ENCODE results near the gene SGPL1.

The SGPL1 gene

GRCh38 chr10:70773461-70773860 is 42.3 kb upstream of the SGPL1 start:
- H3K4me3 ChIP-seq (ENCODE audit: low read depth, low read length) = no peak overlapping the region
- DNase-seq (ENCODE audit: low read depth) = no peak
- TF ChIP-seq CTCF (IDR thresholded peaks at IDR 0.05; ENCODE audit: low read depth, low read length, missing control alignments) = no peak

DNA sequence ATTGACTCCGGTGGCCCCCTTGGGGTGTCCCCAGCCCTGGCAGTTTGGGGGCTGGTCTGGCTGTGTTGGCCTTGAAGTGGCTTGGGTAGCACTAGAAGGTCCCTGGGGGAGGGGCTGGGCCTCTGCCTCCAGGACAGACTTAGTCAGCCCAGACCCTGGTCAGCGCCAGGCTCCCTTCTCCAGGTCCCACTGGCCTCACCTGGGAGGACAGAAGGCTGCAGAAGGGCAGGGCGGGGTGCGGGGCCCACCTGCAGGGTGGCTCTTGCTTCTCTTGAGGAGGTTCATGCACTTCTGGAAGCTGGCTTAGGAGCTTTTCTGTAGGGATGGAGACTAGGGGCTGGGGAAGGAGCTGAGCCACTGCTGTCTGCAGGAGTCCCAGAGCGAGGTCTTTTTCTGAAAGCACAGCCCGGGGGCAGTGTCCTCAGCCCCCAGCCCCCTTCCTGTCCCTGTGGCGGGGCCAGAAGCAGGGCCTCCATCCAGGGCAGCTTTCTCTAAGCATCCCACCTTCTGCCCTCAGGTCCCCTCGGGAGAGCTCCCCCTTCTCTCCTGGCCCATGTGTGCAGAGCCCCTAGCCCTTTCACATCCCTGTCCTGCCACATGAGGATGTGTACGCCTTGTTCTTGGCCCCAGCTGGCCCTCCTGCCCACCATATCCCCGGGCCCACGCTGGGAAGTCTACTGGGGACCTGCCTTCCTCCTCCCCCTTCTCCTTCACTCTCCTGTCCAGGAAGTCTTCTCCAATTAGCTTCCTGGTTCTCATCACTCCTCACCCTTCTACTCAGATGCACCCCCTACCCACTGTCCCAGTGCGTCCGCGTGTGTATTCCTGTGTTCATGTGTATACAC is 41.6 kb upstream of the SGPL1 start:
- no peak overlapping the region for H3K4me3 ChIP-seq (ENCODE audit: low read depth, low read length)
- no peak for TF ChIP-seq CTCF (IDR thresholded peaks at IDR 0.05; ENCODE audit: low read depth, low read length, missing control alignments)
- DNase-seq (ENCODE audit: low read depth) = no peak

DNA sequence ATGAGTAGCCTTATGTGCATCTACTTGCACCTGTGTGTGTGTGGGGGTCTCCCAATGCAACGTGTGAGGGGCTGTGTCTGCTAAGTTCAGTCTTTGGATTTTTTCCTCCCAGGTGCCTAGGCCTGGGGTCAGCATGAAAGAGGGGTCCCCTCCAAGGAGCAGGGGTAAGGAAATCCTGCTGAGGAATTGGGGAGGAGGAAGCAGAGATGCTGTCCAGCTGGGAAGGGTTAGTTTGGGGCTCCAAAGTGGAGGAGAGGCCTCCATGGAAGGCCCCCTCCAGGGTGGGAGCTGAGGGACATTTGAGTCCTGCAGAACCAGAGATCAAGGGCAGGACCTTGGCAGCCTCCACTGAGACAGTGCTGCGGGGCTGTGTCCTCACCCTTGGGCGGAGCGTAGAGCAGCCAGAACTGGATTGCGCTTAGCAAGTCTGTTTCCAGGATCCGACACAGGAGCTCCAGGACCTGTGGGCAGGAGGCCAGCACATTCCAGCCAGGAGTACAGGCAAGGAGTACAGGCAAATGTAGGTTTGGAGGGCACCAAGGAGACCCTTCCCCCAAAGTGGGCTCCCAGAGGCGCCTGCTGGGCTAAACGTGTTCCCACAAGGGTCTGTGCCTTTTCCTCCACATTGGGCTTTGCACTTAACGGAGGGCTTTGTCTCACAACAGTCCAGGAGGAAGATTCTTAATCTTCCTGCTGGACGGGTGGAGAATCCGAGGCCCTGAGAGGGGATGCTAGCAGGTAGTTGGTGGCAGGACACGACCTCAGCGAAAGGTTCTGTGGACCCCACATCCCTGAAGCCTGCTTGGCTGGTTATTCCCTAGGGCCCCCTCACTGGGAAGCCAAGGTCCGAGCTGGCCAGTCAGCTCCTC is 40.7 kb upstream of the SGPL1 start:
- TF ChIP-seq CTCF (IDR thresholded peaks at IDR 0.05; ENCODE audit: low read depth, low read length, missing control alignments) = no peak
- no peak for DNase-seq (ENCODE audit: low read depth)

GRCh38 chr10:70775679-70776454 is 39.9 kb upstream of the SGPL1 start:
- H3K4me3 ChIP-seq (ENCODE audit: low read depth, low read length) = no peak overlapping the region
- no peak for TF ChIP-seq CTCF (IDR thresholded peaks at IDR 0.05; ENCODE audit: low read depth, low read length, missing control alignments)
- no peak for DNase-seq (ENCODE audit: low read depth)

More for the DNA sequence above, 40.7 kb upstream of the SGPL1 start:
- no peak overlapping the region for H3K4me3 ChIP-seq (ENCODE audit: low read depth, low read length)

DNA sequence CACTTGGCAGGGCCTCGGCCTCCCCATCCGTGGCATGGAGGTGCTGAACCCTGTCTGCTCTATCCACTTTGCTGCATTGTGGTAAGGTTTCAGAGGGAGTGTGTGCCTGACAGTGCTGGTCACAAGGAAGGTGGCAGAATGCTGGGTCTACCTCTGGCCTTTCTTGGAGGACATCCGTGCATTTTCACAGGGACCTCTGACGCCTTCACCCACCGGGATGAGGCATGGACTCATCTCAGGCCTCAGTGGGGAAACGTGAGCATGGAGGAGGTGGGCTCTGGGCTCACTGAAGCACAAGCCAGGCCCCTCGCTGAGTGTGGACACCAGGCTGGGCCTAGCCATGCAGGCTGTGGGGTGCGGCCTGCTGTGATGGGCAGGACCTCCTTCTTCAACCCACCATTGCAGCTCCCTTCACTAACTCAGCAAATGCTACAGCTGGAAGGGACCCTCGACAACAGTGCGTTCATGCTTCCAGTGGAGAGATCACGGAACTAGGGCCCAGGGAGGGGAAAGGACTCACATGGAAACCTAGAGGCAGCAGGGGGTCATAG is 39.2 kb upstream of the SGPL1 start:
- TF ChIP-seq CTCF (IDR thresholded peaks at IDR 0.05; ENCODE audit: low read depth, low read length, missing control alignments) = no peak
- no peak overlapping the region for H3K4me3 ChIP-seq (ENCODE audit: low read depth, low read length)
- no peak for DNase-seq (ENCODE audit: low read depth)

DNA sequence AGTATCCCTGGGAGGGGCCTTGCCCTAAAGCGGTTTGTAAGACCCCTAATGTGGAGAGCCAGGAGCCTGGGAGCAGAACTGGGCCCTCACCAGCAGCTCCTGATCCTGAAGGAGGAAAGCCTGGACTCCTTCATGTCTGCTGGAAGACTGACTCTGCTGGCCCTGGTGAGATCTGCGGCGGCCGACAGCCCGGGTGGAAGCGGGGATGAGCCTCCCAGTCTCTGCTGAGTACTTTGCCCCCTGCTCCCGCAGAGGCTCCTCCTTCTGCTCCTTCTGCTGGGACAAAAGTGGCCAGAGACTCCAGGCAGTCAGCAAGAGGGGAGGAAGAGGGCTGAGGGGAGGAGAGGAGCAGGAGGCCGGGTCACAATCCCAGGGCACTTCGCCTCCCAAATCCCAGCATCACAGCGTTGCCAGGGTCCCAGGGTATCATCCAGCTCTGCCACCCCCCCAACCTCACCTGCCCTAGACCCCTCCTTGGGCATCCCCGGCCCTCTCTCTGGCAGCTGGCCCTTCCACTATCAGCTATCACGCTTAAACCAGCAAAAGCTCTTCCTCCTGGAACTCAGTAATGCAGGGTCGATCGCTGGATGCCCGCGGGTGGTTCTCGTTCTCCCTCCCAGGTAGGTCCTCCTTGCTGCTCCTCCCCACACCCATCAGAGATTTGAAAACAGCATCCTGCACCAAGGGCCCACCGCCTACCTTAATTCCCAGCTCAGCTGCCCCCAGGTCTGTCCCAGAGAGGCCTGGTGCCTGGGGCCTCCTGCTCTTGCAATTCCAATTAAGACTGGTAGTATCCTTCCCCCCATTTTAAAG is 38.5 kb upstream of the SGPL1 start:
- DNase-seq (ENCODE audit: low read depth) = no peak
- no peak for TF ChIP-seq CTCF (IDR thresholded peaks at IDR 0.05; ENCODE audit: low read depth, low read length, missing control alignments)
- no peak overlapping the region for H3K4me3 ChIP-seq (ENCODE audit: low read depth, low read length)
